Uterus (tissue), 4 donors: ENCODE results near the gene RIC8B. TPM values are rescaled to one million over a fixed set of nuclear protein-coding genes. Genes with fewer than 3 reads are reported as not detected.

Source experiments
- DNase-seq, 2 donors: peaks; one replicate each; pipeline ENCODE4 v3.0.0-alpha.2; 2019 to 2020
- H3K27ac ChIP-seq, 2 donors: fragments of 200-600 bp; sonication (generic); 1 replicate in 1 of 2; 2 replicates in 1 of 2; pipeline ENCODE4 v1.5.1; 2016 to 2018
- H3K27me3 ChIP-seq, 2 donors: fragments of 200-600 bp; sonication (generic); one replicate each; pipeline ENCODE4 v1.5.1; 2018 to 2019; ENCODE audit warnings: control low read depth in 1 of 2
- H3K36me3 ChIP-seq, 2 donors: fragments of 200-600 bp; sonication (generic); one replicate each; pipeline ENCODE4 v1.5.1; 2019; ENCODE audit warnings: control low read depth in 1 of 2
- H3K4me1 ChIP-seq, 2 donors: fragments of 200-600 bp; sonication (generic); one replicate each; pipeline ENCODE4 v1.5.1; 2018 to 2019; ENCODE audit warnings: control low read depth in 1 of 2
- H3K4me3 ChIP-seq, 2 donors: fragments of 200-600 bp; sonication (generic); 1 replicate in 1 of 2; 2 replicates in 1 of 2; pipeline ENCODE4 v1.5.1; 2018 to 2019; ENCODE audit warnings: mild to moderate bottlenecking in 1 of 2
- H3K9me3 ChIP-seq, 2 donors: fragments of 200-600 bp; sonication (generic); one replicate each; pipeline ENCODE4 v1.5.1; 2019; ENCODE audit warnings: control low read depth in 1 of 2
- POLR2A ChIP-seq, 2 donors: fragments of 450-650 bp; IDR thresholded peaks; one replicate each; pipeline ENCODE4 v1.6.1; 2016; ENCODE audit warnings: antibody characterized with exemption in 2 of 2, mild to moderate bottlenecking in 1 of 2, moderate library complexity in 1 of 2
- intact Hi-C: fragments of 100-400 bp; cut with DNase I; formaldehyde crosslinking; loops from one replicate; pipeline ENCODE4 v1.15.1; 2023; ENCODE audit warnings: low total_unique reads
- total RNA-seq, 4 donors: library from RNA; depleted of rRNA in 3 of 4; stranded (reverse); fragments of >200 nt in 3 of 4; gene quantifications; one replicate each; pipeline versions ENCODE4 v1.1.0 to v1.2.4, GENCODE V29; 2014 to 2023
- TF ChIP-seq, protein P1 (sequence below), 4 experiments: fragments of 200-600 bp in 2 of 4; fragments of 450-650 bp in 2 of 4; sonication (generic) in 2 of 4; IDR thresholded peaks; one replicate each; pipeline ENCODE4 v1.5.1; 2016 to 2019; ENCODE audit warnings: antibody characterized with exemption in 4 of 4, mild to moderate bottlenecking in 2 of 4, moderate library complexity in 1 of 4
- donor health status: DM: yes; HTN: yes; CAD: no.

RIC8B gene
- total RNA-seq, 4 donors from 2014 or later, result 23.1 to 49.7 (median 34.0) TPM

DNA sequence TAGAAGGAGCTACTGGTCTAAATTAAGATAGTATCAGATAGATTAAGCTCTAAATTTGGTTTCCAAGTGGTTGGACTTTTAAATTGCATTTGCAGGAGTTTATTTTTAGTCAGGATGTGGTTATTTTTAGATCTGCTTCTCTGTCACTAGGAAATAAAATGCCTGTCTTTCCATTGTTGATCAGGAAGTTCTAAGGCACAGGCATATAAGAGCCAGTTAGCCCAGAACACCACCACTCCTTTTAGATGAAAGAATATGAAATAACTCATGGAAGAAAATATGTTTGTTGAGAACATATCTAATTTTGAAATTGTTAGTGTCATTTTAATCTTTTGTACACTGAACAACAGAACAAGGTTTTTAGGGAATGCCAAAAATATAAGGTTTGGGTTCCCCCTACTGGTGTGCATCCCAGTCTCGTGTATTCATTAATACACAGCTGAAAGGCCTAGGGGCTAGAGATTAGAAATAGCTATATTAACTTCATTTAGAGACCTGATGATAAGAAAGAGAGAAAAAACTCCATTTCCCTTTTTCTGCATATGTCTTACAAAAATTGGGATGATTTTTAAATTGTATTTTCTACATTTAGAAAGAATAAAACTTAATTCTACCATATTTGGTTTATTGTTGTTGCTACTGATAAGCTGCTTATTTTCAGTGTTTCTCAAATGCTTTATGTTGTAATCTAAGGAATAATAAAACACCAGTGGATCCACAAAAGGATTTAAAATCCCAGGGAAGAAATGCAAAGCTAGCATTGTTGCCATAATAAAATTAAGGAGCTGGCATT, 67.2 kb downstream of the RIC8B start:
- Histone ChIP-seq H3K27ac (peak overlapping the region in 1 of 2 donors; percentile 15), H3K9me3 (no peaks in the 10 kb centered on the region), H3K27me3 (no peaks in the 10 kb centered on the region), H3K4me1 (peaks cover 0 to 2% of the 10 kb centered on the region in 2 donors), H3K36me3 (no peaks in the 10 kb centered on the region), H3K4me3 (no peak overlapping the region)
- TF ChIP-seq, protein P1, sequence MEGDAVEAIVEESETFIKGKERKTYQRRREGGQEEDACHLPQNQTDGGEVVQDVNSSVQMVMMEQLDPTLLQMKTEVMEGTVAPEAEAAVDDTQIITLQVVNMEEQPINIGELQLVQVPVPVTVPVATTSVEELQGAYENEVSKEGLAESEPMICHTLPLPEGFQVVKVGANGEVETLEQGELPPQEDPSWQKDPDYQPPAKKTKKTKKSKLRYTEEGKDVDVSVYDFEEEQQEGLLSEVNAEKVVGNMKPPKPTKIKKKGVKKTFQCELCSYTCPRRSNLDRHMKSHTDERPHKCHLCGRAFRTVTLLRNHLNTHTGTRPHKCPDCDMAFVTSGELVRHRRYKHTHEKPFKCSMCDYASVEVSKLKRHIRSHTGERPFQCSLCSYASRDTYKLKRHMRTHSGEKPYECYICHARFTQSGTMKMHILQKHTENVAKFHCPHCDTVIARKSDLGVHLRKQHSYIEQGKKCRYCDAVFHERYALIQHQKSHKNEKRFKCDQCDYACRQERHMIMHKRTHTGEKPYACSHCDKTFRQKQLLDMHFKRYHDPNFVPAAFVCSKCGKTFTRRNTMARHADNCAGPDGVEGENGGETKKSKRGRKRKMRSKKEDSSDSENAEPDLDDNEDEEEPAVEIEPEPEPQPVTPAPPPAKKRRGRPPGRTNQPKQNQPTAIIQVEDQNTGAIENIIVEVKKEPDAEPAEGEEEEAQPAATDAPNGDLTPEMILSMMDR (IDR thresholded peaks at IDR 0.05), result peak; percentile 64 to 73 (median 69)
- no peak for TF ChIP-seq POLR2A (IDR thresholded peaks at IDR 0.05)
- peak; percentile 19 to 41 for DNase-seq
- intact Hi-C loops, result no loop called here

DNA sequence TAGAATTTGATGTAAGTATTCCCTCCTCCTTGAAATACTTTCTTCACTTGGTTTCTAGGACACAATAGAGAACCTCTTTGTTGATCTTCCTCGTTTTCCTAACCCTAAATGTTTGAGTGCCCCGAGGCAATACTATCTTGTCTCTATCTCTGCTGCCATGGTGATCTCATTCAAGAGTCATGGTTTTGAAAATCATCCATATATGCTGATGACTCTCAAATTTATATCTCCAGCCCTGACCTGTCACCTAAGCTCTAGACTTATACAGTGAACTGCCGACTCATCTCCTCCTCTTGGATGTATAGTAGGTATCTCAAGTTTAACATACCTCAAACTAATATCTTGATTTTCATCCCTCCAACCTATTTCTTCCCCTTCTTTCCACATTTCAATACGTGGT, 71.4 kb downstream of the RIC8B start:
- intact Hi-C loops, result no loop called here
- H3K27me3 ChIP-seq, result no peaks in the 10 kb centered on the region
- no peaks in the 10 kb centered on the region for H3K4me1 ChIP-seq
- no peaks in the 10 kb centered on the region for H3K36me3 ChIP-seq
- H3K9me3 ChIP-seq, result no peaks in the 10 kb centered on the region
- H3K4me3 ChIP-seq, result no peak overlapping the region
- TF ChIP-seq, protein P1 (IDR thresholded peaks at IDR 0.05), result no peak
- TF ChIP-seq POLR2A (IDR thresholded peaks at IDR 0.05), result no peak
- H3K27ac ChIP-seq, result no peak overlapping the region
- no peak for DNase-seq

DNA sequence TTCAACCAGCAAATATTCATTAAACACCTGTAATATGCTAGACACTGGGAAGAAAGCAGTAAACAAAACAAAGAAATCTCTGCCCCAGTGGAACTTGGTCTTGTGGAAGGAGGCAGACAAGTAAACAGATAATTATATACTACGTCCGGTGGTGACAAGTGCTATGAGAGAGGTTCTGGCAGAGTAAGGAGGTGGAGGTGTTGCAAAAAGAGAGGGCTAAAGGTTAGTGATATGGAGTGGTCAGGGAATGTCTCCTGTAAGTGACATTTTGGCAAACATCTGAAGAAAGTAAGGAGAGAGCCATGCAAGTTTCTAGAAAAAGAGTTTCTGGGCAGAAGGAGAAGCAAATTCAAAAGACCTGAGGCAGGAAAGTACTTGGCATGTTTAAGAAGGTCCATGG, 73.4 kb downstream of the RIC8B start:
- Histone ChIP-seq H3K4me1 (no peaks in the 10 kb centered on the region), H3K9me3 (no peaks in the 10 kb centered on the region), H3K27me3 (no peaks in the 10 kb centered on the region), H3K27ac (no peak overlapping the region), H3K36me3 (no peaks in the 10 kb centered on the region), H3K4me3 (no peak overlapping the region)
- intact Hi-C loops, result no loop called here
- TF ChIP-seq, protein P1 (IDR thresholded peaks at IDR 0.05), result no peak
- TF ChIP-seq POLR2A (IDR thresholded peaks at IDR 0.05), result no peak
- no peak for DNase-seq

DNA sequence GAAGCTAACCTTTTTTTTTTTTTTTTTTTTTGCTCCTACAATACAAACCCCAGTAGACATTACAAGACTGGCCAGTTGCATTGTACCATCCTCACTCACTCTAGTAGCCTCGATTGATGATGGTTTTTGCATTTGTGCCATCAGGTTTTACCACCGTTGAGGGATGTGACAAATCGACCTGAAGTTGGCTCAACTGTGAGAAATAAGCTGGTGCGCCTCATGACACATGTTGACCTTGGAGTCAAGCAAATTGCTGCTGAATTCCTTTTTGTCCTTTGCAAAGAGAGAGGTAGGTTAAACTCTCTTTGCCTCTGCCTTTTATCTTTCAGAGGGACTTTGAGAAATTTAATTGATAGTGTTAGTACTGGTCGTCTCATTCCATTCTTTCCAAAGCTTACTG, 76.8 kb downstream of the RIC8B start:
- no peaks in the 10 kb centered on the region for H3K27me3 ChIP-seq
- intact Hi-C loops, result no loop called here
- TF ChIP-seq, protein P1 (IDR thresholded peaks at IDR 0.05), result no peak
- TF ChIP-seq POLR2A (IDR thresholded peaks at IDR 0.05), result no peak
- H3K9me3 ChIP-seq, result no peaks in the 10 kb centered on the region
- no peak overlapping the region for H3K27ac ChIP-seq
- no peaks in the 10 kb centered on the region for H3K36me3 ChIP-seq
- no peaks in the 10 kb centered on the region for H3K4me1 ChIP-seq
- DNase-seq, result no peak
- H3K4me3 ChIP-seq, result no peak overlapping the region

DNA sequence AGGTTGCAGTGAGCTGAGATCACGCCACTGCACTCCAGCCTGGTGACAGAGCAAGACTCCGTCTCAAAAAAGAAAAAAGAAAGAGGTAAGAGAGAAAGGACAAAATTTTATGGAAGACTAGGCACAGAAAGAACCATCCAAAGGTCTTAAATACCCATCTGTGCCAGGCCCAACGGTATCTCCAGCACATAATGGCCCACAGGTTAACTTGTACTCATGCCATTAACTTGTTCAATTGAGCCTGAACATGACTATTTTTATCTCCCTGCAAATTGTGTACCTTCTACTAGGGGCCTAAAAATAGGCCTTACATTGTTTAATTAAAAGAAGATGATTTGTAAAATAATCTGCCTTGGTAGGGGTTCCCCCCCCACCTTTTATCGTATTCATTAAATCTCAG, 80.2 kb downstream of the RIC8B start:
- Histone ChIP-seq H3K9me3 (no peaks in the 10 kb centered on the region), H3K4me1 (no peaks in the 10 kb centered on the region), H3K27me3 (no peaks in the 10 kb centered on the region), H3K27ac (no peak overlapping the region), H3K36me3 (no peaks in the 10 kb centered on the region), H3K4me3 (no peak overlapping the region)
- intact Hi-C loops, result no loop called here
- no peak for DNase-seq
- TF ChIP-seq, protein P1 (IDR thresholded peaks at IDR 0.05), result no peak
- no peak for TF ChIP-seq POLR2A (IDR thresholded peaks at IDR 0.05)
